ENCODE results near the gene CBX8. TPM values are rescaled to one million over a fixed set of nuclear protein-coding genes. Genes with fewer than 3 reads are reported as not detected.

The CBX8 gene
- total and polyA plus RNA-seq, 2 of the 13 experiments (the other 11 are each of a cell fraction or from before 2014, with no cell fraction given), result 0.34 to 12.6 TPM

DNA sequence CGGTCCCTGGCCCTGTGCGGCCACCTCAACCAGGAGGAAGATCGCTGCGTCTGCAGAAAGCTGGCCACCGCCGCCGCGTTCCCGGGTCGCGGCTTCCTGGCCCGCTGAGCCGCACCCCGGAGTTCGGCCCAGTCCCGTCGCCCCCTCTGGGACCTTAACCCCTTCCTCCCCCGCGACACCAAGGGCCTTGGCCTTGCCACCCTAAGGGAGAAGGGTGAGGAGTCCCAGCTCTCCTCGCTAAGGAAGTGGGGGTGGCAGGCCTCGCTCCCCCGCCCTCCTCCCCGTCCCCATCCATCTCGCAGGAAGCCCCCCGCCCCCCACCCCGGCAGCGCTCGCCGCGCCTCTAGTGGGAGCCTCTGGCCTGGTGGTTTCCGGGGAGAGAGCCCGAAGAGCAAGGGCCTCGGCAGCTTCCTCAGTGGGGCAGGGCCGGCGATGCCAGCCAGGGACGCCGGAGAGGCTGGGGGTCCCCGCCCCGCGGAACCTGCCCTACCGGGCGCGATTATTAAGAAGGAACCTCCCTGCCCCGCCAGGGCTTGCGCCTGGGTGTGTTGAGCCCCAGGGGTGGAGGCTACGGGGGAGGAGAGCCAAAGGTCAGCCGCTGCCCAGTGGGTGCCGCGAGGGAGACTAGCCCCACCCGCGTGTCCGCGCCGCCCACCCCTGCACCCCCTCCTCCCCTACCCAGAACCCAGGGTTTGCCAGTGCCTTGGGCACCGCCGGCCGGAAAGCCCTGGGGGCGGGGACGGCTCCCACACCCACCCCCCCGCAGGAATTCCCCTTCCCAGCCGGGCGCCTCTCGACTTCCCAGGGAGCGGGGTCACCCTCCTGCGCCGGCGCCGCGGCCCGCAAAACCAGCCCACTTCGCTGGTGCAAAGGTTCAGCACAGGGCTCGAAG, 35.6 kb upstream of the CBX8 start (continued):
- TF ChIP-seq, protein P1, sequence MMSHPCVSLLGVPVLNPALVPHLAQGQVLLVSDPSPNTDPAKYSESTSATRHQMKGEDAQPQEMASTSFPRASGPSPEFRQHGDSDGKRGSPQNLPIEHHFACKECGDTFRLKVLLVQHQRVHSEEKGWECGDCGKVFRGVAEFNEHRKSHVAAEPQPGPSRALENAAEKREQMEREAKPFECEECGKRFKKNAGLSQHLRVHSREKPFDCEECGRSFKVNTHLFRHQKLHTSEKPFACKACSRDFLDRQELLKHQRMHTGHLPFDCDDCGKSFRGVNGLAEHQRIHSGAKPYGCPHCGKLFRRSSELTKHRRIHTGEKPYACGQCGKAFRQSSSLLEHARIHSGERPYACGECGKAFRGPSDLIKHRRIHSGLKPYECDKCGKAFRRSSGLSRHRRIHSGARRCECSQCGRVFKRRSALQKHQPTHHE (CRISPR knock-in tag; IDR thresholded peaks at IDR 0.05; ENCODE audit: borderline replicate concordance), result 0 out of 2 replicates have a peak, but pooled peaks have one; percentile 38
- peak; percentile 64; the same call in 1 of the 2 replicates for TF ChIP-seq ZNF337 (CRISPR knock-in tag; IDR thresholded peaks at IDR 0.05; ENCODE audit: borderline replicate concordance, low read depth)
- peak; percentile 38; the same call in 1 of the 2 replicates for TF ChIP-seq ARNT2 (CRISPR knock-in tag; IDR thresholded peaks at IDR 0.05; ENCODE audit: low read depth)
- TF ChIP-seq MAFF (IDR thresholded peaks at IDR 0.05; ENCODE audit: low read depth, low read length), result peak; percentile 34; the same call in 1 of the 2 replicates
- 0 out of 2 replicates have a peak, but pooled peaks have one; percentile 55 for TF ChIP-seq ZFAT (CRISPR knock-in tag; conservative IDR thresholded peaks at IDR 0.05)
- peak; percentile 18; the same call in 1 of the 2 replicates for TF ChIP-seq ZNF232 (CRISPR knock-in tag; IDR thresholded peaks at IDR 0.05; ENCODE audit: borderline replicate concordance)
- TF ChIP-seq, protein P2, sequence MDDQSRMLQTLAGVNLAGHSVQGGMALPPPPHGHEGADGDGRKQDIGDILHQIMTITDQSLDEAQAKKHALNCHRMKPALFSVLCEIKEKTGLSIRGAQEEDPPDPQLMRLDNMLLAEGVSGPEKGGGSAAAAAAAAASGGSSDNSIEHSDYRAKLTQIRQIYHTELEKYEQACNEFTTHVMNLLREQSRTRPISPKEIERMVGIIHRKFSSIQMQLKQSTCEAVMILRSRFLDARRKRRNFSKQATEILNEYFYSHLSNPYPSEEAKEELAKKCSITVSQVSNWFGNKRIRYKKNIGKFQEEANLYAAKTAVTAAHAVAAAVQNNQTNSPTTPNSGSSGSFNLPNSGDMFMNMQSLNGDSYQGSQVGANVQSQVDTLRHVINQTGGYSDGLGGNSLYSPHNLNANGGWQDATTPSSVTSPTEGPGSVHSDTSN (CRISPR knock-in tag; IDR thresholded peaks at IDR 0.05; ENCODE audit: borderline replicate concordance), result 0 out of 2 replicates have a peak, but pooled peaks have one; percentile 63
- TF ChIP-seq ZNF564 (CRISPR knock-in tag; IDR thresholded peaks at IDR 0.05), result peak; percentile 64; the same call in 1 of the 2 replicates
- peak; percentile 74 for TF ChIP-seq ZNF547 (CRISPR knock-in tag; IDR thresholded peaks at IDR 0.05)
- no peak; the same call in 1 of the 2 replicates for TF ChIP-seq SRY (CRISPR knock-in tag; IDR thresholded peaks at IDR 0.05)
- TF ChIP-seq IKZF1 (IDR thresholded peaks at IDR 0.05), result no peak
- TF ChIP-seq NFIC (IDR thresholded peaks at IDR 0.05; ENCODE audit: low read length), result no peak
- no peak for TF ChIP-seq ZNF777 (CRISPR knock-in tag; IDR thresholded peaks at IDR 0.05)
- TF ChIP-seq STAG1 (CRISPR knock-in tag; IDR thresholded peaks at IDR 0.05), result peak; percentile 17; the same call in 1 of the 2 replicates
- 0 out of 2 replicates have a peak, but pooled peaks have one; percentile 40 for TF ChIP-seq DMAP1 (CRISPR knock-in tag; IDR thresholded peaks at IDR 0.05)
- TF ChIP-seq, protein P3, sequence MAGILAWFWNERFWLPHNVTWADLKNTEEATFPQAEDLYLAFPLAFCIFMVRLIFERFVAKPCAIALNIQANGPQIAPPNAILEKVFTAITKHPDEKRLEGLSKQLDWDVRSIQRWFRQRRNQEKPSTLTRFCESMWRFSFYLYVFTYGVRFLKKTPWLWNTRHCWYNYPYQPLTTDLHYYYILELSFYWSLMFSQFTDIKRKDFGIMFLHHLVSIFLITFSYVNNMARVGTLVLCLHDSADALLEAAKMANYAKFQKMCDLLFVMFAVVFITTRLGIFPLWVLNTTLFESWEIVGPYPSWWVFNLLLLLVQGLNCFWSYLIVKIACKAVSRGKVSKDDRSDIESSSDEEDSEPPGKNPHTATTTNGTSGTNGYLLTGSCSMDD (CRISPR knock-in tag; IDR thresholded peaks at IDR 0.05), result no peak
- TF ChIP-seq, protein P4, sequence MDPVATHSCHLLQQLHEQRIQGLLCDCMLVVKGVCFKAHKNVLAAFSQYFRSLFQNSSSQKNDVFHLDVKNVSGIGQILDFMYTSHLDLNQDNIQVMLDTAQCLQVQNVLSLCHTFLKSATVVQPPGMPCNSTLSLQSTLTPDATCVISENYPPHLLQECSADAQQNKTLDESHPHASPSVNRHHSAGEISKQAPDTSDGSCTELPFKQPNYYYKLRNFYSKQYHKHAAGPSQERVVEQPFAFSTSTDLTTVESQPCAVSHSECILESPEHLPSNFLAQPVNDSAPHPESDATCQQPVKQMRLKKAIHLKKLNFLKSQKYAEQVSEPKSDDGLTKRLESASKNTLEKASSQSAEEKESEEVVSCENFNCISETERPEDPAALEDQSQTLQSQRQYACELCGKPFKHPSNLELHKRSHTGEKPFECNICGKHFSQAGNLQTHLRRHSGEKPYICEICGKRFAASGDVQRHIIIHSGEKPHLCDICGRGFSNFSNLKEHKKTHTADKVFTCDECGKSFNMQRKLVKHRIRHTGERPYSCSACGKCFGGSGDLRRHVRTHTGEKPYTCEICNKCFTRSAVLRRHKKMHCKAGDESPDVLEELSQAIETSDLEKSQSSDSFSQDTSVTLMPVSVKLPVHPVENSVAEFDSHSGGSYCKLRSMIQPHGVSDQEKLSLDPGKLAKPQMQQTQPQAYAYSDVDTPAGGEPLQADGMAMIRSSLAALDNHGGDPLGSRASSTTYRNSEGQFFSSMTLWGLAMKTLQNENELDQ (CRISPR knock-in tag; IDR thresholded peaks at IDR 0.05; ENCODE audit: borderline replicate concordance), result no peak
- TF ChIP-seq CC2D1A (CRISPR knock-in tag; IDR thresholded peaks at IDR 0.05), result no peak
- TF ChIP-seq, protein P5, sequence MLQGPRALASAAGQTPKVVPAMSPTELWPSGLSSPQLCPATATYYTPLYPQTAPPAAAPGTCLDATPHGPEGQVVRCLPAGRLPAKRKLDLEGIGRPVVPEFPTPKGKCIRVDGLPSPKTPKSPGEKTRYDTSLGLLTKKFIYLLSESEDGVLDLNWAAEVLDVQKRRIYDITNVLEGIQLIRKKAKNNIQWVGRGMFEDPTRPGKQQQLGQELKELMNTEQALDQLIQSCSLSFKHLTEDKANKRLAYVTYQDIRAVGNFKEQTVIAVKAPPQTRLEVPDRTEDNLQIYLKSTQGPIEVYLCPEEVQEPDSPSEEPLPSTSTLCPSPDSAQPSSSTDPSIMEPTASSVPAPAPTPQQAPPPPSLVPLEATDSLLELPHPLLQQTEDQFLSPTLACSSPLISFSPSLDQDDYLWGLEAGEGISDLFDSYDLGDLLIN (CRISPR knock-in tag; IDR thresholded peaks at IDR 0.05; ENCODE audit: borderline replicate concordance), result 0 out of 2 replicates have a peak, but pooled peaks have one; percentile 38
- TF ChIP-seq ZNF354B (CRISPR knock-in tag; IDR thresholded peaks at IDR 0.05), result no peak
- TF ChIP-seq ZNF619 (CRISPR knock-in tag; IDR thresholded peaks at IDR 0.05), result no peak
- no peak for TF ChIP-seq ZNF30 (CRISPR knock-in tag; IDR thresholded peaks at IDR 0.05)
- no peak for TF ChIP-seq ZNF138 (CRISPR knock-in tag; IDR thresholded peaks at IDR 0.05; ENCODE audit: low read depth)

All from HepG2 (cell line).